Anterior cingulate cortex (tissue), 58 donors: Measurements from ENCODE around the gene NABP1.
A peak's percentile ranks its signal among the peaks of the same experiment; 100 is the strongest.

Experiments used
- DNase-seq, 58 donors: peaks; one replicate each; lab custom pipeline; 2025; lab: John Stamatoyannopoulos, UW

Gene NABP1

DNA sequence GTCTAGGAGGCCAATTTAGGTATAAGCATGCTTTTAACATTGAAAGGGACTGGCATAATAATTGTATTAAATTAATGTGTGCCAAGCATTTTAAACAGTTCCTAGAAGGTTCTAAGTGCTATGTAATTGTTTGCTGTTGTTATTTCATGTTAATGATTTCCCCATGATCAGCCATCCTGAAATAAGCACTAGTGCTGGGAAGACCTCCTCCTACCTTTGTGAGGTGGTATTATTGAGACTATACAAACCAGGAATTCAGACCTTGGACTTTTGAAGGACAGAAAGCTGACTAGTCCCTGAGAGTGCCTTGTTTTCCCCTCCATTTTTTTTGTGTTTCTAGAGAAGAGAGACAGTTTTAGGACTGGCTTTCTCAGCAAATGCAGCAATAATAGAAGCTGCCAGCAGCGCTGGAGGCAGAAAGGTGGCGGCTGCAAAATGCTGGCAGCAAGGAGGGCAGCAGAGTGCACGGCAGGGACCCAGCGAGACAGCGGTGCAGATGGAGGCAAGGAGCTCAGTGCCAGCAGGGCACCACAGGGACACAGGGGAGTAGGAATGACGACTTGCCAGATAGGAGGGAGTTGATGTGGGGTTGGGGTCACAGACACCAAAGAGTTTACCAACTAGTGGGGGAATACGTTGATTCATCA is 25.3 kb downstream of the NABP1 start:
- no peak for DNase-seq

GRCh38 chr2:191705084-191705483 is 27.1 kb downstream of the NABP1 start:
- DNase-seq = peak in 2 of 58 donors; percentile 2 to 5

DNA sequence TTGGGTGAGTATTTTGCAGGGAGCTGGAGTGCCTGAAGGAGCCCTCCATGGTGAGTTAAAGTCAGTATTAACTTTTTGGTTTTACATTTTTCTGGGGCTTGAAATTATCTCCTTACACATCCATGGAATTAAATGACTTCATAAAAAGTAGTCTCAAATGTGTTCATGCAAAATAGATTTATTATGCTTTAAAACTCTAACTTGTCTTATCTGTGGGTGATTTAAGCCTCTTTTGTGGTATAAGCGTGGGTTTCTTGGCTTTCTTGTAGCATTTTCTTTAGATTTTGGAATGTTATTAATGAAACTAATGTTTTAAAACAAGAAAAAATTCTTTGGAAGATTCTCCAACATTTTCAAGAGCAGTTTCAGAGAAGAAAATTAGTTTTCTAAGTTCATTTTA is 27.8 kb downstream of the NABP1 start:
- DNase-seq = no peak

GRCh38 chr2:191706791-191707190 is 28.9 kb downstream of the NABP1 start:
- DNase-seq = no peak

GRCh38 chr2:191707542-191707941 is 29.6 kb downstream of the NABP1 start:
- no peak for DNase-seq

GRCh38 chr2:191710411-191710900 is 32.5 kb downstream of the NABP1 start:
- no peak for DNase-seq

DNA sequence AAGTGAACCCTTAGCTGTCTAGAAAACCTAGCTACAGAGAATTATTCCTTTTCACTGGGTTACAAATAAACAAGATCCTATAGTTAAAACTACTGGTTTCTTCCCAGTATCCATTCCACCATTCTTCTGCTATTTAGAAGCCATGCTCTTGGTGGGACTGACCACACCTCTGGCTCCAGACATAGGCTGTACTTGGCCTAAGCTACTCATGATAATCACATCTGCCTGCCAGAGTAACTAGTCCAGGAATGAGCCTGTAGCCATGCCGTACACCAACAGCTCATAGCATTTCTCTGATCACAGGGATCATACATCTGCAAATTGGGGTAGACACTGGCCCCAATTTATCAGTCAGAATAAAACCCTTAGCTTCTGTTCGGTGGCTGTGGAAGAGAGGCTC is 33.7 kb downstream of the NABP1 start:
- DNase-seq = no peak

- no peak for DNase-seq
Observed at GRCh38 chr2:191713837-191714236, 35.9 kb downstream of the NABP1 start.

DNA sequence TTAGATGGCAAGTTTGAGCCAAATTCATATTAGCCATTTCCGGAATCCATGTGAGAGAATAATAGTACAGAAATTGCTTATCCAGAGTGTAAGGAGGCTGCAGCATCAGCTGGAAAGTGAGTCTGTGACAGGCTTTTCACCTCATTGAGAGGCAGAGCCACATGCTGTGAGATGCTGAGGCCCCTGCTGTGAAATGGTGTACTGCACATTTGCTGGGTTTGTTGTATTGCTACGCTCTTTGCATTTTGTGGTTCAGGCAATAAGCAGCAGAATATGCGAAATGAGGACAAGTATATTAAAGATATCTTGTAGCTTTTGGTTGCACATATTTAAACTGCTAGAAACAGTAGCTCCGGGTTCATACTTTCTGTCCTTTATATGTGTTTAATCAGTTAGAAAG is 37.0 kb downstream of the NABP1 start:
- DNase-seq = no peak

DNA sequence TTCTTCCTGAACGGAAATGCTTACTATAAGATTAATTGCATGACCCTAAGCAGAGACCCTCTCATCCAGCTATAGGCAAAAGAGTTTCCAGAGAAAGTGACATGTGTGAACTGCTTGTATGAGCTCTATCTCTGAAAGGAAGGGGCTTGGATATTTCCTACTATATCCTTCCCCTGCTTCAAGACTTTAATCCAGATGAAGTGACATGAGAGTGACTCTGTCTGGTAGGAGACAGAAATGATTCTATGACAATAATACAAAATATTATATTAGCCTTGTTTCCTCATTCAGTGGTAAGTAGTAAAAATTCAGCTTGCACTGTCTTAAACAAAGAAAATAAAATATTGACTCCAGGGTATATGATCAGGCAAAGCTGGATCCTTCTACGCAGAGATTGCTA is 37.5 kb downstream of the NABP1 start:
- DNase-seq = no peak

GRCh38 chr2:191719261-191719660 is 41.3 kb downstream of the NABP1 start:
- DNase-seq = no peak

GRCh38 chr2:191719938-191720337 is 42.0 kb downstream of the NABP1 start:
- DNase-seq = no peak

DNA sequence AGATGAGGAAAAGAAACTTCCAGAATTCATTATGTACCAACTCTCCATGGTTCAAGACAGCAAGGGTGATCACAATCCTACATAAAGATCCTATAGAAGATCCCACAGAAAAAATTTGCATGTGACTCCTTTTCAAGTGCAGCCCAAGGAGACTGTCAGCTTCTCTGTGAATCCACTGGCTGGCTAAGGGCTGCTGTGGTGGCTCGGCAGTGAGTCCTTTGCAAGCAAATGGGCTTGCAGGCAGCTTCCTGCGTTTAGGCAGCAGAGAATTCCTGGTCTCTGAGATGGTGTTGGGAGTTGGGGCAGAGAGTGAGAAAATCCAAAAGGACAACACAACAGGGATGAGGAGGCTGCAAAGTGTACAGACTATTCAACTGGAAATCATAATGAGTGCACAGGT is 43.4 kb downstream of the NABP1 start:
- DNase-seq = no peak

DNA sequence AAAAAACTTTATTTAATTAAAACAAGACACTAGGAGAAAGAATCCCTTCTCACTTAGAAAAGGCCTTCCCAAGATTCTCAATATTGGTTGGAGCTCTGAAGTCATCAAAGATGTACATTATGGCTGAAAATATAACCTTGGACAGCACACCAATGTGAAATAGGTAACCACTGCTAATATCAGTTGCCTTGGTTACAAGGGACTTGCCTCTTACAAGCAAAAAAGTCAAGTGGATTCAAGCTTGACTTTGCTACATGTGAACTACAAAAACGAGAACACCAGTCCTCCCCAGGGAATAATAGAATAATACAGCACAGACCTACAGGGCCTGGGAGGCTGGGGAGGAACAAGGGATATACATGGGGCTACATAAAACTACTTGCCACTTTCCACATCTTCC is 46.1 kb downstream of the NABP1 start:
- no peak for DNase-seq

DNA sequence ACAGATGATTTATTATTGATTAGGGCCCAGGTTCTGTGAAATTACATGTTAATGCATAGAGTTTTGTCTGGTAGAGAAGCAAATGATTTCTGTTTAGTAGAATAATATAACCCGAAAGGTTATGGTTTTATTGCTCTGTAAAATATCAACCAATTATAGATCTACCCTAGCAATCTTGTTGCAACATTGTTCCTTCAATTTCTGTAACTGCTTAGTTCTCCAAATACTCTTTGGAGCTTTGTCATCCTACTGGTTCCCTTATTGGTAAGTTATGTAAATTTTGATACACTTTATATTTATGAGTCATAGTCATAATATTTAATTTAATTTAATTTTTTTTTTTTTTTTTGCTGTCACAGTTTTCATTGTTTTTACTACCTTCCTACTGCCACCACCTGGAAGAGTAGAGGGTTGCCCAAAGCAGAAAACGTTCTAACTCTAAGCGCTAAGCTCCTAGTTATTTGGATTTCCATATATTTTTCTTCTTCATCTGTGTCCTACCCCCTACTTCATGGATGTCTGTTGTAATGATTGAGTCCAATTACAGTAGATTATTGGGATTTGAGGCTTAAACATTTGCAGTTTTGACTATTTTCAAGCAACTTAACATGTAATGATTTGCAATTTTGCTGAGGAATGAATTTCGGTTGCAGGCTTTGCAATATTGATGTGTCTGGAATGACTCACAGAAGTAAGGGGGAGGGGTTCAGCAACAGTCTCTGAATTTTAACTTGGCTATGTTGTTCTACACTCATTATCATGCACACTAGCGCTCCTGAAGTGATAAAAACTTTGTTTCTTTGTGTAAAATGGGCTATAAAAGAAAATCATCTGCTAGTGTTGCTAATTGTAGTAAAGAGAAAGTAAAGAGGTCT is 51.1 kb downstream of the NABP1 start:
- DNase-seq = no peak

DNA sequence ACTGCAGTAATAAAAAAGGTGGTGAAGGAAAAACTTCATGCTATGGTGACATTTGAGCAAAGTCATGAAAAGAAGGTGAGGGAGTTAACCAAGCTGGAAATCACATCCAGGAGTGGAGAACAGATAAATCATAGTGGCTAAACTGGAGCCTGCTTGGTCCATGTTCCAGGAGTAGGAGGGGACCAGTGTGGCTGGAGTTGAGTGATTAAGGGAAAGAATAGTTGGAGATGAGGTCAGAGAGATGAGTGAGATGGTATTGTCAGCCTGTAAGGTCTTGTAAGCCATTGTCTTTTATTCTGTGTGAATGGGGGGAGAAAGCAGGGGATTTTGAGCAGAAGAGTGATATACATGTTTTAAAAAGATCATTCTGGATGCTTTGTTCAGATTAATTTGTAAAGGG is 52.3 kb downstream of the NABP1 start:
- DNase-seq = no peak
